ENCODE measurements around the gene GGCX. TPM values are rescaled to one million over a fixed set of nuclear protein-coding genes. Genes with fewer than 3 reads are reported as not detected.

The GGCX gene
- total RNA-seq, 1 donor = 43.3 TPM

DNA sequence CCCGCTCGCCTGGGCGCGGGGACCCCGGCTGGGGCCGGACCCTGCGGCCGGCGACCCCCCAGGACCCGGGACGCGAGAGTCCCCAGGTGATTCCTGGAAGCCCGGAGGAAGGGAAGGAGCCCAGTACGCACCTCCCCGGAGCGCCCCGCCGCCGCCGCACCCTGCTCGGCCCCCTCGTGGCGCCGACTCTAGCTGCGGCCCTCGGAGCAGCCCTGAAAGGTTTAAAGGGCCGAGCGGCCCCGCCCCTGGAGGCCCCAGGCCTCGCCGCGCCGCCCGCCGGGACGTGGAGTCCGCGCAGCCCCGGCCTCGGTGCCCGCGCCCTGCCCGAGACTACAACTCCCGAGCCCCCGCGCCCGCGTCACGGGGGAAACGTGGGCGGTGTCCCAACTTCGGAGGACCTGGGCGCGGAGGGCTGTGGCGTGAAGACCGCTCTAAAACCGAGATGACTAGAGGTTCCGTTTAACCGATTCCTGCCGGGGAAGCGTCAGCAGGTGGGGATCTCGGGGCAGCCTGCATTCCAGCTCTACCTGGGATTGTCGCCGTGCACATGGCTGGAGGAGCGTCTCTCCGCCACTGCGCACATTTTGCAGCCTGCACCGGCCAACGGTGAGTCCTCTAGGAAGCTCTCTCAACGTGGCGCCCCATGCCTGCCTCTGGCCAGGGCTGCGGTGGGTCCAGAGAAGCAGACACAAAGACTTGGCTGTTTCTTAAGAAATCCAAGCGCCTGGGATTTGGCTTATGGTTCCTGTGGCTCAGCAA is 41.4 kb upstream of the GGCX start, which contains the start of gene TMEM150A:
Gene TMEM150A, minus strand, starts transcription at position 223 of the 759 bp plus-strand sequence. CDS start 750 bp downstream, outside the sequence.
- TF ChIP-seq, protein P1, sequence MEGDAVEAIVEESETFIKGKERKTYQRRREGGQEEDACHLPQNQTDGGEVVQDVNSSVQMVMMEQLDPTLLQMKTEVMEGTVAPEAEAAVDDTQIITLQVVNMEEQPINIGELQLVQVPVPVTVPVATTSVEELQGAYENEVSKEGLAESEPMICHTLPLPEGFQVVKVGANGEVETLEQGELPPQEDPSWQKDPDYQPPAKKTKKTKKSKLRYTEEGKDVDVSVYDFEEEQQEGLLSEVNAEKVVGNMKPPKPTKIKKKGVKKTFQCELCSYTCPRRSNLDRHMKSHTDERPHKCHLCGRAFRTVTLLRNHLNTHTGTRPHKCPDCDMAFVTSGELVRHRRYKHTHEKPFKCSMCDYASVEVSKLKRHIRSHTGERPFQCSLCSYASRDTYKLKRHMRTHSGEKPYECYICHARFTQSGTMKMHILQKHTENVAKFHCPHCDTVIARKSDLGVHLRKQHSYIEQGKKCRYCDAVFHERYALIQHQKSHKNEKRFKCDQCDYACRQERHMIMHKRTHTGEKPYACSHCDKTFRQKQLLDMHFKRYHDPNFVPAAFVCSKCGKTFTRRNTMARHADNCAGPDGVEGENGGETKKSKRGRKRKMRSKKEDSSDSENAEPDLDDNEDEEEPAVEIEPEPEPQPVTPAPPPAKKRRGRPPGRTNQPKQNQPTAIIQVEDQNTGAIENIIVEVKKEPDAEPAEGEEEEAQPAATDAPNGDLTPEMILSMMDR (IDR thresholded peaks at IDR 0.05; ENCODE audit: insufficient read depth, low read length) = peak; percentile 42
- DNase-seq (ENCODE audit: low read depth) = peak; percentile 85
- peak within 1 kb of the TSS; percentile 99 for H3K4me3 ChIP-seq (ENCODE audit: low read depth, low read length)

DNA sequence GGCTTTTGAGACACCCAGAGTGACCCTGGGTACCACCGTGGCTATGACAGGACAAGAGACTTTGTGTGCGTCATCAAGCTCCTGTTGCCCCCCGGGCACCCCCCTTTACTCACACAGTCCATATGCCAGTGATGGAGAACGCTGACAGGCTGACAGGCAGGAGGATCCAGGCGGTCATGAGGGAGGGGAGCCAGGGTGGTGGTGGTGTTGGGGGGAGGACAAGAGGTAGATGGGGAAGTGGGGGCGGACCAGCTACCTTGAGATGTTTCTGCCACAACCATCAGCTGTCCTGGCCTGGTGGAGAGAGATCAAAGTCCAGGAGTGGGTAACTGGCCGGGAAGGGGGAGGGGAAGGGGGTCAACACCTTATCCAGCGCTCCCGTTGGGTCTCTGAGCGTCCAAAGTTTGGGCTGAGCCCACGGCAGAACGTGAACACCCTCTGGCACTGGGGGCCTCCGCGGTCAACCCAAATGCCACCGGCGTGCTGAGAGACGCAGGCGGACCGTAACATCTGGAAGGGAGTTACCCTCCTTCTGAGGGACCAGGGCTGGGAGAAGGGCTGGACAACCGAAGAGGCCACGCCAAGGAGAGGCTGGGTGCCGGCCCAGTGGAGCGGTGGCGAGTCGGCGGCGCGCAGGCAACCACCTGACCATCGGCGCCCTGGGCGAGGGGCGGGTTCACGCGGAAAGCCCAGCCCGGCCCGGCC is 40.6 kb upstream of the GGCX start:
- peak overlapping the region; percentile 99 for H3K4me3 ChIP-seq (ENCODE audit: low read depth, low read length)
- DNase-seq (ENCODE audit: low read depth) = peak; percentile 63
- TF ChIP-seq, protein P1 (IDR thresholded peaks at IDR 0.05; ENCODE audit: insufficient read depth, low read length) = no peak

DNA sequence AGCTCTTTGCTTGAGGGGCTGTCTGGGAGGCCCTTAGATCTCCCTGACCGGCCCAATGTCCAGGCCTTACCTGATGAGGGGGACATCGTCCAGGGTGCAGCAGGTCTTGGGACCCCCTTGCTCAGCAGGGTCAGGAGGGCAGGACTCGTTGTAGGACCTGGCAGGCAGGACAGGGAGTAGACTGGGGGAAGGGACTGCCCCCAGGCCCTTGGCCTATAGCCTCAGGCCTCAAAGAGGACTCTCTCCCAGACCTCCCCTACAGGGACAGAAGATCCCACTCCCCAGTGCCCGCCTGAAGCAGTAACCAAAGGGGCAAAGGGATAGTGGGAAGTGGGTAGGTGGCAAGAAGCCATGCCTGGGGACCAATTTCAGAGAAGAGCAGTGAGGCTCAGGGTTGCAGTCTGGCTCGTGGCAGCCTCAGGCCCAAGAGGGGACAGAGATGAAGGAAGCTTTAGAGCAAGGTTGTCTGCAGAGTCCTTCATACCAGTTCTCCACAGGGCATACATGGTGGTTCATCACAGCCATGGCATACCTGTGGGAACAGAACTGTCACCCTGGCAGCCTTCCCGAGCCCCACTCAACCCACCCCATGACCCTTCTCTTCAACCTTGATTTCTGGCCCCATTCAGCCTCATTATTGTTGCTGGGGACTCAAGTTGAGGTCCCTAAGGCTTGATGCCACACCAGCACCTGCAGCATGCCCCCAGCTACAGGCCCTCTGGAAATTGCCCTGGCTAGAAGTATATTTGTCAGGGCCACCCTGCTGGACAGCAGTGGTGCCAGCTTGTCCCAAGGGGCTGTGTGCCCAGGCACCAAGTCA is 39.9 kb upstream of the GGCX start:
- no peak for DNase-seq (ENCODE audit: low read depth)
- TF ChIP-seq, protein P1 (IDR thresholded peaks at IDR 0.05; ENCODE audit: insufficient read depth, low read length) = no peak
- peak overlapping the region; percentile 99 for H3K4me3 ChIP-seq (ENCODE audit: low read depth, low read length)

DNA sequence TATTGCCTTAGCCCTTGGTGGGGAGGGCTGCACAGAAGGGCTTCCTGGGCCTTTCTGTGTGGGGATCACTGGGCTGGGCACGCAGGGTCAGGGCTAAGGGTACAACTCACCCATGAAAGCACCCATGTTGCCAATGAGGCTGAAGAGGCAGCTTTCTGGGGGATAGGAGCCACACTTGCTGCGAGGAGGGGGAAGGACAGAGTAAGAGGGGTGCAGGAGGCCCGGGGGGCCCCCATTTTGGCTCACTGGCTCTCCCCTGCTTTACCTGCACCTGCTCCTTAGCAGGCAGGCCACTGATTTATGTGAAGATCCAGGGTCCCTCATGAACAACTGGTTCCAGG is 38.9 kb upstream of the GGCX start:
- H3K4me3 ChIP-seq (ENCODE audit: low read depth, low read length) = no peak overlapping the region
- no peak for DNase-seq (ENCODE audit: low read depth)
- TF ChIP-seq, protein P1 (IDR thresholded peaks at IDR 0.05; ENCODE audit: insufficient read depth, low read length) = no peak

DNA sequence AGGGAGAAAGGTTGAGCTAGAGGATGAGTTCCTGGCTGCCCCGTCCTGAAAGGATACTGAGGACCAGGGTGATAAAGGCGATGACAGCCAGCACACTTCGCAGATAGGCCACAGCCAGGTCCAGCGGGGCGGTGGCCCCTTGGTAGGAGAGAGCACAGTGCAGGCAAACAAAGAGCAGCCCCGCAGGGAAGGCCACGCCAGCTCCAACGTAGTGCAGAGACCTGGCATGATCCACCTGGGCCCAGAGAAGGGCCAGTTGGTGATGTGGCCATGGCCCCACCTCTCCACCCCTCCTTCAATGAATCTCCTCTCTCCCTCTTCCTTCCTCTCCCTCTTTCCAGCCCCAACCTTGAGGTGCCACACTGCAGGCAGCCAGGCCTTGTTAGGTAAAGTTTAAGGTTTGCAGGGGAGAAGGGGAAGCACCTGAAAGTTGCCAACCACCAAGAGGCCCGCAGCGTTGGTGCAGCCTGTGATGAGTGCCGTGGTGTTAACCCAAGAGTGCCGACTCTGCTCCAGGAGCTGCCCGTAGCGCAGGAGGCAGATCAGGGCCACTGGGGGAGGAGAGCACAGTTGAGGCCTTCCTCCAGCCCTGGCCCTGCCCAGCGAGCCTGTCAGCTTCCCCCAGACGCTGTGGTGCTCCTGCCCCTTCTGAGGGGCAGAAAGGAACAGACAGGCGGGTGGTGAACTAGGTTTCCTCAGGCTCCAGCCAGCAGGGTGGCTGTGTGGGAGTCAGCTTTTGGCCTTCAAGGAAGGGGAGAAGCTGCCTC is 38.4 kb upstream of the GGCX start:
- TF ChIP-seq, protein P1 (IDR thresholded peaks at IDR 0.05; ENCODE audit: insufficient read depth, low read length) = no peak
- H3K4me3 ChIP-seq (ENCODE audit: low read depth, low read length) = no peak overlapping the region
- DNase-seq (ENCODE audit: low read depth) = no peak
